PC-9 (cell line): Measurements from ENCODE around the gene EAF1.

Experiments
- EZH2 ChIP-seq: fragments of 200-600 bp; sonication (generic); IDR thresholded peaks from 2 replicates; pipeline ENCODE4 v1.8.0; 2017; ENCODE audit warnings: antibody characterized with exemption, low read depth
- TF ChIP-seq, protein P1 (sequence below): fragments of 200-600 bp; sonication (generic); conservative IDR thresholded peaks from 2 replicates; pipeline ENCODE4 v1.6.1; 2017; ENCODE audit warnings: mixed run types, antibody characterized with exemption, mild to moderate bottlenecking, moderate library complexity

DNA sequence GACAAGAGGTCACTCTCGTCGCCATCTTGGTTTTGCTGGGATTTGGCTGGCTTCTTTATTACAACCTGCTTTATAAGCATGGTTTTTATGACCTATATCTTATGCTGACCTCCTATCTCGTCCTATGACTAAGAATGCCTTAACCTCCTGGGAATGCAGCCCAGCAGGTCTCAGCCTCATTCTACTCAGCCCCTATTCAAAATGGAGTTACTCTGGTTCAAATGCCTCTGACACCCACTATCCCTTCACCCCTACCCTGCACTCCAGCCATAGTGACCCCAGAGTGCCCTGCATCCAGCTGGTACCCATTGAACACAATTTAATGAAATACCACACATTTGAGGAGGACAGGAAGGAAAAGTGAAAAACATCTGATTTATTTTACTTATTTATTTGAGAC, 23.4 kb upstream of the EAF1 start:
- TF ChIP-seq EZH2, result no peak
- TF ChIP-seq, protein P1, sequence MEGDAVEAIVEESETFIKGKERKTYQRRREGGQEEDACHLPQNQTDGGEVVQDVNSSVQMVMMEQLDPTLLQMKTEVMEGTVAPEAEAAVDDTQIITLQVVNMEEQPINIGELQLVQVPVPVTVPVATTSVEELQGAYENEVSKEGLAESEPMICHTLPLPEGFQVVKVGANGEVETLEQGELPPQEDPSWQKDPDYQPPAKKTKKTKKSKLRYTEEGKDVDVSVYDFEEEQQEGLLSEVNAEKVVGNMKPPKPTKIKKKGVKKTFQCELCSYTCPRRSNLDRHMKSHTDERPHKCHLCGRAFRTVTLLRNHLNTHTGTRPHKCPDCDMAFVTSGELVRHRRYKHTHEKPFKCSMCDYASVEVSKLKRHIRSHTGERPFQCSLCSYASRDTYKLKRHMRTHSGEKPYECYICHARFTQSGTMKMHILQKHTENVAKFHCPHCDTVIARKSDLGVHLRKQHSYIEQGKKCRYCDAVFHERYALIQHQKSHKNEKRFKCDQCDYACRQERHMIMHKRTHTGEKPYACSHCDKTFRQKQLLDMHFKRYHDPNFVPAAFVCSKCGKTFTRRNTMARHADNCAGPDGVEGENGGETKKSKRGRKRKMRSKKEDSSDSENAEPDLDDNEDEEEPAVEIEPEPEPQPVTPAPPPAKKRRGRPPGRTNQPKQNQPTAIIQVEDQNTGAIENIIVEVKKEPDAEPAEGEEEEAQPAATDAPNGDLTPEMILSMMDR, result no peak
